Measurements from ENCODE around the gene HS3ST3A1. TPM values are rescaled to one million over a fixed set of nuclear protein-coding genes. Genes with fewer than 3 reads are reported as not detected.

Gene HS3ST3A1
- 163 and 187 TPM in 2 replicates for total RNA-seq (2014; rRNA removed; shearing (Covaris generic))
- 90.6 and 103 TPM in 2 replicates for polyA plus RNA-seq (2015; cell fraction: cytosol; rRNA removed)
- polyA plus RNA-seq (2015; cell fraction: nucleus; rRNA removed) = 60.6 and 66.1 TPM in 2 replicates

- peak; percentile 96 for DNase-seq (ENCODE audit: low read depth)
These were observed at the start of gene HS3ST3A1 for GRCh38 chr17:13601776-13602551. TSS of gene HS3ST3A1 (minus strand) at chr17:13601929. CDS start at chr17:13601129, 800 bp downstream.

GRCh38 chr17:13650096-13650675 lies 48.5 kb upstream of the HS3ST3A1 start:
- DNase-seq (ENCODE audit: low read depth) = no peak

GRCh38 chr17:13647543-13648021 lies 45.9 kb upstream of the HS3ST3A1 start:
- DNase-seq (ENCODE audit: low read depth) = no peak

GRCh38 chr17:13646969-13647542 lies 45.3 kb upstream of the HS3ST3A1 start:
- no peak for DNase-seq (ENCODE audit: low read depth)

- peak; percentile 51 for DNase-seq (ENCODE audit: low read depth)
These were observed 44.7 kb upstream of the HS3ST3A1 start for GRCh38 chr17:13646411-13646810.

- DNase-seq (ENCODE audit: low read depth) = no peak
These were observed 41.5 kb upstream of the HS3ST3A1 start for GRCh38 chr17:13643180-13643579.

- no peak for DNase-seq (ENCODE audit: low read depth)
These were observed 40.5 kb upstream of the HS3ST3A1 start for GRCh38 chr17:13642188-13642587.

- no peak for DNase-seq (ENCODE audit: low read depth)
These were observed 38.8 kb upstream of the HS3ST3A1 start for GRCh38 chr17:13640551-13640950.

GRCh38 chr17:13638855-13639458 lies 37.2 kb upstream of the HS3ST3A1 start:
- no peak for DNase-seq (ENCODE audit: low read depth)

- DNase-seq (ENCODE audit: low read depth) = no peak
These were observed 35.2 kb upstream of the HS3ST3A1 start for GRCh38 chr17:13636951-13637350.

- DNase-seq (ENCODE audit: low read depth) = no peak
These were observed 34.2 kb upstream of the HS3ST3A1 start for GRCh38 chr17:13635951-13636350.

- DNase-seq (ENCODE audit: low read depth) = no peak
These were observed 32.3 kb upstream of the HS3ST3A1 start for GRCh38 chr17:13634021-13634420.

GRCh38 chr17:13631529-13631928 lies 29.8 kb upstream of the HS3ST3A1 start:
- no peak for DNase-seq (ENCODE audit: low read depth)

- DNase-seq (ENCODE audit: low read depth) = peak; percentile 92
These were observed 25.0 kb upstream of the HS3ST3A1 start for GRCh38 chr17:13626703-13627102.

- DNase-seq (ENCODE audit: low read depth) = no peak
These were observed 17.7 kb upstream of the HS3ST3A1 start for GRCh38 chr17:13619462-13619861.

- no peak for DNase-seq (ENCODE audit: low read depth)
These were observed 14.3 kb upstream of the HS3ST3A1 start for GRCh38 chr17:13616031-13616430.

GRCh38 chr17:13609941-13610340 lies 8.2 kb upstream of the HS3ST3A1 start:
- DNase-seq (ENCODE audit: low read depth) = no peak

GRCh38 chr17:13601322-13601775 lies 380 bp downstream of the HS3ST3A1 start:
- DNase-seq (ENCODE audit: low read depth) = no peak

GRCh38 chr17:13600475-13601321 lies 1.0 kb downstream of the HS3ST3A1 start:
- no peak for DNase-seq (ENCODE audit: low read depth)

- no peak for DNase-seq (ENCODE audit: low read depth)
These were observed 1.9 kb downstream of the HS3ST3A1 start for GRCh38 chr17:13599864-13600263.

GRCh38 chr17:13599168-13599577 lies 2.6 kb downstream of the HS3ST3A1 start:
- no peak for DNase-seq (ENCODE audit: low read depth)

Measured in HT1080 (cell line).